Measurements from ENCODE around the gene SOX4. TPM values are rescaled to one million over a fixed set of nuclear protein-coding genes. Genes with fewer than 3 reads are reported as not detected.

Gene SOX4
- total RNA-seq, 1 donor from 2014 or later, result 36.6 TPM

- no peak overlapping the region for H3K4me3 ChIP-seq (ENCODE audit: low read depth, low read length)
- FAIRE-seq (no peak), DNase-seq (ENCODE audit: low read depth) (no peak)
- TF ChIP-seq, protein P1, sequence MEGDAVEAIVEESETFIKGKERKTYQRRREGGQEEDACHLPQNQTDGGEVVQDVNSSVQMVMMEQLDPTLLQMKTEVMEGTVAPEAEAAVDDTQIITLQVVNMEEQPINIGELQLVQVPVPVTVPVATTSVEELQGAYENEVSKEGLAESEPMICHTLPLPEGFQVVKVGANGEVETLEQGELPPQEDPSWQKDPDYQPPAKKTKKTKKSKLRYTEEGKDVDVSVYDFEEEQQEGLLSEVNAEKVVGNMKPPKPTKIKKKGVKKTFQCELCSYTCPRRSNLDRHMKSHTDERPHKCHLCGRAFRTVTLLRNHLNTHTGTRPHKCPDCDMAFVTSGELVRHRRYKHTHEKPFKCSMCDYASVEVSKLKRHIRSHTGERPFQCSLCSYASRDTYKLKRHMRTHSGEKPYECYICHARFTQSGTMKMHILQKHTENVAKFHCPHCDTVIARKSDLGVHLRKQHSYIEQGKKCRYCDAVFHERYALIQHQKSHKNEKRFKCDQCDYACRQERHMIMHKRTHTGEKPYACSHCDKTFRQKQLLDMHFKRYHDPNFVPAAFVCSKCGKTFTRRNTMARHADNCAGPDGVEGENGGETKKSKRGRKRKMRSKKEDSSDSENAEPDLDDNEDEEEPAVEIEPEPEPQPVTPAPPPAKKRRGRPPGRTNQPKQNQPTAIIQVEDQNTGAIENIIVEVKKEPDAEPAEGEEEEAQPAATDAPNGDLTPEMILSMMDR (IDR thresholded peaks at IDR 0.05; ENCODE audit: insufficient read depth, low read length, severe bottlenecking), result no peak
- H3K36me3 ChIP-seq (ENCODE audit: control insufficient read depth, insufficient read depth, low read length), result no peaks in the 10 kb centered on the region
- H3K27me3 ChIP-seq (ENCODE audit: control insufficient read depth, insufficient read depth, low read length), result no peaks in the 10 kb centered on the region
Measured at GRCh38 chr6:21613809-21614208, 20.3 kb downstream of the SOX4 start.

DNA sequence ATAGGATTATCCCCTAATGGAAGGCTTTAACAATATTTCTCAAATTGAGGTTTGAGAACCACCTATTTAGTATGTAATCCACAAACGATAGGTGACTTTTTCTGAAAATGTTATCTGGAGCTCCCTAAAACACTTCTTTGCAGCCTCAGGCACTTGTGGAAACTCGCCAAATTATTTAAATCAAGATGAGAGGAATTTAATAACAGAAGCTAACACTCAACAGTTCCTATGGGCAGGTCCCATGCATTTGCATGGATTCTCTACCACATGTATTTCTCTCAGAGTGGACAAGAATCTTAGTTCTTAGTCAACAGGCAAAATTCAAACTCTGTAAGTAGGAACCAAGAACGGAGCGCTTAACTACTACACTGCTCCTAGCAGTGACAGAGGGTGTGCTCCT, 20.7 kb downstream of the SOX4 start:
- no peaks in the 10 kb centered on the region for H3K36me3 ChIP-seq (ENCODE audit: control insufficient read depth, insufficient read depth, low read length)
- DNase-seq (ENCODE audit: low read depth) (no peak), FAIRE-seq (no peak)
- no peaks in the 10 kb centered on the region for H3K27me3 ChIP-seq (ENCODE audit: control insufficient read depth, insufficient read depth, low read length)
- no peak overlapping the region for H3K4me3 ChIP-seq (ENCODE audit: low read depth, low read length)
- TF ChIP-seq, protein P1 (IDR thresholded peaks at IDR 0.05; ENCODE audit: insufficient read depth, low read length, severe bottlenecking), result no peak

DNA sequence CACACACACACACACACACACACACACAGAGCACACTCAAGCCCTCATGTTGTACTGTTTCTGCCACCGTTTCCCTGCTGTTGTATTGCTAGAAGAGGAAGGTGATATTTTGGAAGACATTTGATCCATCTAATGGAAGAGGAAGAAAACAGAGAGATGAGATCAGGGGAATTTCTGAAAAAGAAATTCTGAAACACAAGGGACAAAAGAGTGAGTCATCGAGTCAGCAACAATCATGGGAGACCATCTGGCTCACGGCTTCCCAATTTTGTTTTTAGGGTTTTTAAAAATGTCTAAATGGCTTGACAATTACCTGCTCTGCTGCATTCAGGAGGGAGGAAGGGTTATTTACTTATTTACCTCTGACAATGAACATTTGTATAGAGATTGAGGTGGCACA, 22.0 kb downstream of the SOX4 start:
- H3K36me3 ChIP-seq (ENCODE audit: control insufficient read depth, insufficient read depth, low read length), result no peaks in the 10 kb centered on the region
- H3K4me3 ChIP-seq (ENCODE audit: low read depth, low read length), result no peak overlapping the region
- no peaks in the 10 kb centered on the region for H3K27me3 ChIP-seq (ENCODE audit: control insufficient read depth, insufficient read depth, low read length)
- no peak for DNase-seq (ENCODE audit: low read depth)
- TF ChIP-seq, protein P1 (IDR thresholded peaks at IDR 0.05; ENCODE audit: insufficient read depth, low read length, severe bottlenecking), result no peak
- no peak for FAIRE-seq

DNA sequence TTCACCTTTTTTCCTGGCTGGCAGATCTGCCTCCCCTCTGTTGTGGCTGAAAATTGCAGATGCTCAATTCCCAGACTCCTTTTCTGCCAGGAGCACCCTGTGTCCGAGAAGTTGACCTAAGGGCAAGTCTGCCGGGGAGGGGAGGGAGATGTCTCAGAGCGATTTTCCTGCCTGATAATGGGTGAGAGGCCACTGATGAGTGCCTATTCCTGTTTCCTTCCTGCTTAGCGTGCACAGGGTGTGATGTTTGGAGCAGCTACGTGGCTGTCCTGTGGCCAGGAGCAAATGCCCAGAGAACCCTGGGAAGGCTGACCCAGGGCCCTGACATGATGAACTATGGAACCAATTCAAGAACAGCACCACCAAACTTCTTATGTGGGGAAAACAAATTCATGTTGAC, 22.5 kb downstream of the SOX4 start:
- no peak for FAIRE-seq
- H3K36me3 ChIP-seq (ENCODE audit: control insufficient read depth, insufficient read depth, low read length), result no peaks in the 10 kb centered on the region
- TF ChIP-seq, protein P1 (IDR thresholded peaks at IDR 0.05; ENCODE audit: insufficient read depth, low read length, severe bottlenecking), result no peak

GRCh38 chr6:21625642-21626041, 32.1 kb downstream of the SOX4 start:
- TF ChIP-seq, protein P1 (IDR thresholded peaks at IDR 0.05; ENCODE audit: insufficient read depth, low read length, severe bottlenecking), result no peak
- FAIRE-seq, result no peak
- H3K4me3 ChIP-seq (ENCODE audit: low read depth, low read length), result no peak overlapping the region
- H3K27me3 ChIP-seq (ENCODE audit: control insufficient read depth, insufficient read depth, low read length), result no peaks in the 10 kb centered on the region
- H3K36me3 ChIP-seq (ENCODE audit: control insufficient read depth, insufficient read depth, low read length), result no peaks in the 10 kb centered on the region
- DNase-seq (ENCODE audit: low read depth), result no peak

More for the DNA sequence above, 22.5 kb downstream of the SOX4 start:
- Histone ChIP-seq H3K27me3 (ENCODE audit: control insufficient read depth, insufficient read depth, low read length) (no peaks in the 10 kb centered on the region), H3K4me3 (ENCODE audit: low read depth, low read length) (no peak overlapping the region)
- DNase-seq (ENCODE audit: low read depth), result no peak

DNA sequence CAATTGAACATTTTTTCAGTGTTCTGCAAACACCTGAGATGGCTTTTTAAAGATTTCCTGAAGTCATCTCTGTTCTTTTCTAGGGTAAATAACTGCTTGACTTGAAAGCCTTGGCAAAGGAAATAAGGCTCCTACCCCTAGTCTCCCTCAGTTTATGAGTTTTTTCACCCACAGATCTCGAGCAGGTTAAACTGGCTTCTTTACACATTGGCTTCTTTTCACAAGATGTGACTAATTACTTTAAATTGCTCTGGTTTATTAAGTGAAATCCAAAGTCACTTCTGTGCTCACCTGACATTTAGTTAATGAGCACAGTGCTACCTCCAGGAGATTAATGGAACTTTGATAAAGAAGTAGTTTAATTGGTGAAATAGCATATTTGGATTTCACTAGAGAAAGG, 33.2 kb downstream of the SOX4 start:
- Histone ChIP-seq H3K36me3 (ENCODE audit: control insufficient read depth, insufficient read depth, low read length) (no peaks in the 10 kb centered on the region), H3K27me3 (ENCODE audit: control insufficient read depth, insufficient read depth, low read length) (no peaks in the 10 kb centered on the region), H3K4me3 (ENCODE audit: low read depth, low read length) (no peak overlapping the region)
- FAIRE-seq (no peak), DNase-seq (ENCODE audit: low read depth) (peak; percentile 28)
- TF ChIP-seq, protein P1 (IDR thresholded peaks at IDR 0.05; ENCODE audit: insufficient read depth, low read length, severe bottlenecking), result no peak

Data from bronchial epithelial cell (primary cell).